Stimulated activated naive CD8-positive, alpha-beta T cell treated with anti-CD3 and anti-CD28 coated beads, Interleukin-15, Interleukin-2, amounts not matched to agents 100 ng/mL and 50 ng/mL, for 24 hours (primary cell): ENCODE data around the gene SLC28A1.
A peak's percentile ranks its signal among the peaks of the same experiment; 100 is the strongest.

Experiments
- H3K27ac Mint-ChIP-seq: one replicate; pipeline ENCODE4 v1.8.0; 2021; ENCODE audit warnings: mild to moderate bottlenecking, mixed read lengths
- H3K27me3 Mint-ChIP-seq: one replicate; pipeline ENCODE4 v1.8.0; 2021; ENCODE audit warnings: mixed read lengths
- H3K36me3 Mint-ChIP-seq: one replicate; pipeline ENCODE4 v1.8.0; 2021; ENCODE audit warnings: low read depth, mixed read lengths
- H3K4me1 Mint-ChIP-seq: one replicate; pipeline ENCODE4 v1.8.0; 2021; ENCODE audit warnings: low read depth, mixed read lengths
- H3K4me3 Mint-ChIP-seq: one replicate; pipeline ENCODE4 v1.8.0; 2021; ENCODE audit warnings: mild to moderate bottlenecking, mixed read lengths
- H3K9me3 Mint-ChIP-seq: one replicate; pipeline ENCODE4 v1.8.0; 2021; ENCODE audit warnings: mixed read lengths

SLC28A1 gene

GRCh38 chr15:84967380-84967779, 82.9 kb downstream of the SLC28A1 start:
- Mint-ChIP-seq H3K36me3 (no peaks in the 10 kb centered on the region), H3K4me3 (no peak overlapping the region), H3K27ac (no peak overlapping the region), H3K4me1 (no peaks in the 10 kb centered on the region), H3K27me3 (peaks cover 6% of the 10 kb centered on the region), H3K9me3 (no peaks in the 10 kb centered on the region)

GRCh38 chr15:84968301-84968700, 83.8 kb downstream of the SLC28A1 start:
- no peak overlapping the region for H3K4me3 Mint-ChIP-seq
- H3K36me3 Mint-ChIP-seq = no peaks in the 10 kb centered on the region
- no peaks in the 10 kb centered on the region for H3K4me1 Mint-ChIP-seq
- H3K9me3 Mint-ChIP-seq = no peaks in the 10 kb centered on the region
- no peak overlapping the region for H3K27ac Mint-ChIP-seq
- peaks cover 6% of the 10 kb centered on the region for H3K27me3 Mint-ChIP-seq

GRCh38 chr15:84969257-84969656, 84.8 kb downstream of the SLC28A1 start:
- Mint-ChIP-seq H3K27me3 (peaks cover 3% of the 10 kb centered on the region), H3K4me1 (no peaks in the 10 kb centered on the region), H3K27ac (no peak overlapping the region), H3K9me3 (no peaks in the 10 kb centered on the region), H3K36me3 (no peaks in the 10 kb centered on the region), H3K4me3 (no peak overlapping the region)

GRCh38 chr15:84970843-84971242, 86.4 kb downstream of the SLC28A1 start:
- Mint-ChIP-seq H3K9me3 (no peaks in the 10 kb centered on the region), H3K4me1 (no peaks in the 10 kb centered on the region), H3K4me3 (no peak overlapping the region), H3K27me3 (peaks cover 3% of the 10 kb centered on the region), H3K27ac (no peak overlapping the region), H3K36me3 (no peaks in the 10 kb centered on the region)

GRCh38 chr15:84973492-84974460, 89.3 kb downstream of the SLC28A1 start:
- H3K9me3 Mint-ChIP-seq = no peaks in the 10 kb centered on the region
- H3K36me3 Mint-ChIP-seq = no peaks in the 10 kb centered on the region
- H3K4me1 Mint-ChIP-seq = no peaks in the 10 kb centered on the region
- H3K27ac Mint-ChIP-seq = no peak overlapping the region
- peaks cover 3% of the 10 kb centered on the region for H3K27me3 Mint-ChIP-seq
- no peak overlapping the region for H3K4me3 Mint-ChIP-seq

- no peak overlapping the region for H3K4me3 Mint-ChIP-seq
- H3K27me3 Mint-ChIP-seq = peaks cover 3% of the 10 kb centered on the region
- H3K36me3 Mint-ChIP-seq = no peaks in the 10 kb centered on the region
- peaks cover 8% of the 10 kb centered on the region for H3K4me1 Mint-ChIP-seq
- no peaks in the 10 kb centered on the region for H3K9me3 Mint-ChIP-seq
- H3K27ac Mint-ChIP-seq = no peak overlapping the region
Observed at GRCh38 chr15:84975871-84976351, 91.4 kb downstream of the SLC28A1 start.

- H3K27ac Mint-ChIP-seq = no peak overlapping the region
- H3K4me1 Mint-ChIP-seq = peaks cover 8% of the 10 kb centered on the region
- H3K36me3 Mint-ChIP-seq = no peaks in the 10 kb centered on the region
- no peaks in the 10 kb centered on the region for H3K9me3 Mint-ChIP-seq
- H3K4me3 Mint-ChIP-seq = no peak overlapping the region
- peaks cover 3% of the 10 kb centered on the region for H3K27me3 Mint-ChIP-seq
Observed at GRCh38 chr15:84976746-84977345, 92.4 kb downstream of the SLC28A1 start.

- H3K4me1 Mint-ChIP-seq = peaks cover 32% of the 10 kb centered on the region
- peaks cover 3% of the 10 kb centered on the region for H3K27me3 Mint-ChIP-seq
- peak overlapping the region; percentile 94 for H3K27ac Mint-ChIP-seq
- H3K4me3 Mint-ChIP-seq = peak overlapping the region; percentile 91
- H3K36me3 Mint-ChIP-seq = no peaks in the 10 kb centered on the region
- no peaks in the 10 kb centered on the region for H3K9me3 Mint-ChIP-seq
Observed at GRCh38 chr15:84979651-84980050, 95.2 kb downstream of the SLC28A1 start.

GRCh38 chr15:84980196-84981053, 96.0 kb downstream of the SLC28A1 start:
- Mint-ChIP-seq H3K36me3 (no peaks in the 10 kb centered on the region), H3K4me3 (peak overlapping the region; percentile 91), H3K27ac (peak overlapping the region; percentile 94), H3K4me1 (peaks cover 40% of the 10 kb centered on the region), H3K27me3 (peaks cover 3% of the 10 kb centered on the region), H3K9me3 (no peaks in the 10 kb centered on the region)

GRCh38 chr15:84981054-84981710, 96.7 kb downstream of the SLC28A1 start:
- Mint-ChIP-seq H3K4me1 (peaks cover 44% of the 10 kb centered on the region), H3K9me3 (no peaks in the 10 kb centered on the region)

GRCh38 chr15:84981711-84982300, 97.3 kb downstream of the SLC28A1 start, which contains the start of gene PDE8A:
Gene PDE8A, plus strand, starts transcription at chr15:84981856. Its CDS starts 307 bp downstream, at chr15:84982163.
- Mint-ChIP-seq H3K27ac (peak within 1 kb of the TSS; percentile 94), H3K27me3 (peaks cover 3% of the 10 kb centered on the region), H3K4me3 (peak within 1 kb of the TSS; percentile 93), H3K4me1 (peaks cover 51% of the 10 kb centered on the region), H3K36me3 (peaks cover 4% of the 10 kb centered on the region), H3K9me3 (no peaks in the 10 kb centered on the region)

More at GRCh38 chr15:84981054-84981710, 96.7 kb downstream of the SLC28A1 start:
- peak overlapping the region; percentile 91 for H3K4me3 Mint-ChIP-seq
- peaks cover 3% of the 10 kb centered on the region for H3K27me3 Mint-ChIP-seq
- H3K27ac Mint-ChIP-seq = peak overlapping the region; percentile 94
- no peaks in the 10 kb centered on the region for H3K36me3 Mint-ChIP-seq

- Mint-ChIP-seq H3K36me3 (peaks cover 4% of the 10 kb centered on the region), H3K9me3 (no peaks in the 10 kb centered on the region), H3K27ac (peak overlapping the region; percentile 90), H3K4me1 (peaks cover 54% of the 10 kb centered on the region), H3K4me3 (peak overlapping the region; percentile 93), H3K27me3 (no peaks in the 10 kb centered on the region)
Observed at GRCh38 chr15:84982301-84982920, 97.9 kb downstream of the SLC28A1 start.

GRCh38 chr15:84983294-84983693, 98.8 kb downstream of the SLC28A1 start:
- H3K4me3 Mint-ChIP-seq = peak overlapping the region; percentile 93
- H3K9me3 Mint-ChIP-seq = no peaks in the 10 kb centered on the region
- H3K27me3 Mint-ChIP-seq = no peaks in the 10 kb centered on the region
- H3K36me3 Mint-ChIP-seq = peaks cover 4% of the 10 kb centered on the region
- H3K4me1 Mint-ChIP-seq = peaks cover 60% of the 10 kb centered on the region
- H3K27ac Mint-ChIP-seq = peak overlapping the region; percentile 90
